Activated T-cell treated with anti-CD3 and anti-CD28 coated beads, Interleukin-2, amount 50 U/mL, for 24 hours (primary cell): ENCODE results near the gene MRAS.

ENCODE experiments used
- DNase-seq: peaks from one replicate; pipeline ENCODE4 v3.0.0-alpha.2; 2020
- H3K27ac Mint-ChIP-seq: 2 replicates; pipeline ENCODE4 v1.8.0; 2020; ENCODE audit warnings: mild to moderate bottlenecking, mixed read lengths
- H3K27me3 Mint-ChIP-seq: 2 replicates; pipeline ENCODE4 v1.8.0; 2020; ENCODE audit warnings: mixed read lengths
- H3K36me3 Mint-ChIP-seq: 2 replicates; pipeline ENCODE4 v1.8.0; 2020; ENCODE audit warnings: low read depth, mixed read lengths
- H3K4me1 Mint-ChIP-seq: 2 replicates; pipeline ENCODE4 v1.8.0; 2020; ENCODE audit warnings: low read depth, mixed read lengths
- H3K4me3 Mint-ChIP-seq: 2 replicates; pipeline ENCODE4 v1.8.0; 2020; ENCODE audit warnings: mild to moderate bottlenecking, moderate library complexity, mixed read lengths
- H3K9me3 Mint-ChIP-seq: 2 replicates; pipeline ENCODE4 v1.8.0; 2020; ENCODE audit warnings: mixed read lengths

MRAS gene

GRCh38 chr3:138383715-138384465 lies 35.5 kb downstream of the MRAS start:
- Mint-ChIP-seq H3K4me3 (no peak overlapping the region), H3K27ac (no peak overlapping the region), H3K4me1 (no peaks in the 10 kb centered on the region)

GRCh38 chr3:138384531-138384930 lies 36.2 kb downstream of the MRAS start:
- no peak for DNase-seq
- peaks cover 11% of the 10 kb centered on the region for H3K27me3 Mint-ChIP-seq
- no peak overlapping the region for H3K4me3 Mint-ChIP-seq
- H3K9me3 Mint-ChIP-seq = no peaks in the 10 kb centered on the region
- no peak overlapping the region for H3K27ac Mint-ChIP-seq
- H3K4me1 Mint-ChIP-seq = no peaks in the 10 kb centered on the region
- H3K36me3 Mint-ChIP-seq = no peaks in the 10 kb centered on the region

More at GRCh38 chr3:138383715-138384465, 35.5 kb downstream of the MRAS start:
- H3K9me3 Mint-ChIP-seq = no peaks in the 10 kb centered on the region
- no peaks in the 10 kb centered on the region for H3K36me3 Mint-ChIP-seq
- H3K27me3 Mint-ChIP-seq = peaks cover 11% of the 10 kb centered on the region
- no peak for DNase-seq

GRCh38 chr3:138384976-138385375 lies 36.6 kb downstream of the MRAS start:
- peaks cover 11% of the 10 kb centered on the region for H3K27me3 Mint-ChIP-seq
- H3K4me1 Mint-ChIP-seq = no peaks in the 10 kb centered on the region
- H3K9me3 Mint-ChIP-seq = no peaks in the 10 kb centered on the region

GRCh38 chr3:138389144-138389601 lies 40.8 kb downstream of the MRAS start:
- Mint-ChIP-seq H3K27ac (no peak overlapping the region), H3K4me1 (no peaks in the 10 kb centered on the region), H3K36me3 (no peaks in the 10 kb centered on the region), H3K9me3 (no peaks in the 10 kb centered on the region), H3K27me3 (peaks cover 7% of the 10 kb centered on the region), H3K4me3 (no peak overlapping the region)
- DNase-seq = no peak

More at GRCh38 chr3:138384976-138385375, 36.6 kb downstream of the MRAS start:
- DNase-seq = no peak
- Mint-ChIP-seq H3K27ac (no peak overlapping the region), H3K36me3 (no peaks in the 10 kb centered on the region), H3K4me3 (no peak overlapping the region)

GRCh38 chr3:138389841-138390581 lies 41.6 kb downstream of the MRAS start:
- Mint-ChIP-seq H3K27ac (no peak overlapping the region), H3K9me3 (no peaks in the 10 kb centered on the region), H3K4me1 (no peaks in the 10 kb centered on the region), H3K36me3 (no peaks in the 10 kb centered on the region), H3K4me3 (no peak overlapping the region), H3K27me3 (peaks cover 4% of the 10 kb centered on the region)
- DNase-seq = no peak

- H3K4me3 Mint-ChIP-seq = no peak overlapping the region
- no peaks in the 10 kb centered on the region for H3K36me3 Mint-ChIP-seq
These were observed 42.2 kb downstream of the MRAS start for GRCh38 chr3:138390582-138390932.

GRCh38 chr3:138394156-138394555 lies 45.8 kb downstream of the MRAS start:
- no peaks in the 10 kb centered on the region for H3K27me3 Mint-ChIP-seq
- no peak overlapping the region for H3K4me3 Mint-ChIP-seq
- no peaks in the 10 kb centered on the region for H3K4me1 Mint-ChIP-seq
- DNase-seq = no peak
- H3K36me3 Mint-ChIP-seq = no peaks in the 10 kb centered on the region
- H3K9me3 Mint-ChIP-seq = no peaks in the 10 kb centered on the region
- no peak overlapping the region for H3K27ac Mint-ChIP-seq

More at GRCh38 chr3:138390582-138390932, 42.2 kb downstream of the MRAS start:
- Mint-ChIP-seq H3K9me3 (no peaks in the 10 kb centered on the region), H3K4me1 (no peaks in the 10 kb centered on the region), H3K27me3 (peaks cover 4% of the 10 kb centered on the region), H3K27ac (no peak overlapping the region)
- DNase-seq = no peak

- no peaks in the 10 kb centered on the region for H3K27me3 Mint-ChIP-seq
- no peaks in the 10 kb centered on the region for H3K9me3 Mint-ChIP-seq
- DNase-seq = no peak
- no peaks in the 10 kb centered on the region for H3K36me3 Mint-ChIP-seq
- no peaks in the 10 kb centered on the region for H3K4me1 Mint-ChIP-seq
- H3K27ac Mint-ChIP-seq = no peak overlapping the region
- no peak overlapping the region for H3K4me3 Mint-ChIP-seq
These were observed 46.3 kb downstream of the MRAS start for GRCh38 chr3:138394686-138395085.

- DNase-seq = no peak
- Mint-ChIP-seq H3K9me3 (no peaks in the 10 kb centered on the region), H3K4me3 (no peak overlapping the region), H3K4me1 (no peaks in the 10 kb centered on the region), H3K27me3 (no peaks in the 10 kb centered on the region), H3K36me3 (no peaks in the 10 kb centered on the region), H3K27ac (no peak overlapping the region)
These were observed 47.7 kb downstream of the MRAS start for GRCh38 chr3:138395865-138396751.

- Mint-ChIP-seq H3K27ac (no peak overlapping the region), H3K36me3 (no peaks in the 10 kb centered on the region), H3K9me3 (no peaks in the 10 kb centered on the region), H3K4me1 (no peaks in the 10 kb centered on the region), H3K27me3 (no peaks in the 10 kb centered on the region), H3K4me3 (no peak overlapping the region)
- no peak for DNase-seq
These were observed 48.5 kb downstream of the MRAS start for GRCh38 chr3:138396752-138397410.

- no peak overlapping the region for H3K27ac Mint-ChIP-seq
- DNase-seq = no peak
- no peak overlapping the region for H3K4me3 Mint-ChIP-seq
- no peaks in the 10 kb centered on the region for H3K4me1 Mint-ChIP-seq
- H3K9me3 Mint-ChIP-seq = no peaks in the 10 kb centered on the region
- H3K36me3 Mint-ChIP-seq = no peaks in the 10 kb centered on the region
- no peaks in the 10 kb centered on the region for H3K27me3 Mint-ChIP-seq
These were observed 49.6 kb downstream of the MRAS start for GRCh38 chr3:138397983-138398382.

GRCh38 chr3:138398791-138399575 lies 50.6 kb downstream of the MRAS start:
- no peak overlapping the region for H3K4me3 Mint-ChIP-seq
- H3K4me1 Mint-ChIP-seq = no peaks in the 10 kb centered on the region
- no peaks in the 10 kb centered on the region for H3K9me3 Mint-ChIP-seq
- peaks cover under 1% of the 10 kb centered on the region for H3K27me3 Mint-ChIP-seq
- H3K27ac Mint-ChIP-seq = no peak overlapping the region
- DNase-seq = no peak
- H3K36me3 Mint-ChIP-seq = no peaks in the 10 kb centered on the region

- H3K27me3 Mint-ChIP-seq = peaks cover 3% of the 10 kb centered on the region
- H3K4me1 Mint-ChIP-seq = no peaks in the 10 kb centered on the region
These were observed 51.4 kb downstream of the MRAS start for GRCh38 chr3:138399766-138400165.

More at GRCh38 chr3:138399766-138400165, 51.4 kb downstream of the MRAS start:
- H3K4me3 Mint-ChIP-seq = no peak overlapping the region
- no peaks in the 10 kb centered on the region for H3K9me3 Mint-ChIP-seq
- DNase-seq = no peak
- no peak overlapping the region for H3K27ac Mint-ChIP-seq
- no peaks in the 10 kb centered on the region for H3K36me3 Mint-ChIP-seq
